CD8-positive, alpha-beta memory T cell (primary cell): ENCODE measurements around the gene MDH2. TPM values are rescaled to one million over a fixed set of nuclear protein-coding genes. Genes with fewer than 3 reads are reported as not detected.
"Not testable (repeated sequence)": the region's sequence is repeated elsewhere in the genome, so short reads cannot be mapped to it uniquely, and the experiment has no call there.

ENCODE experiments used
- CTCF ChIA-PET: fragments of 350-600 bp; sonication (Branson Sonifier 250); formaldehyde crosslinking; loops from one replicate; lab custom pipeline; 2021; ENCODE audit warnings: antibody characterized with exemption; lab: Charles Lee
- POLR2A ChIA-PET: fragments of 350-600 bp; sonication (Branson Sonifier 250); formaldehyde crosslinking; loops from one replicate; lab custom pipeline; 2021; ENCODE audit warnings: antibody characterized with exemption; lab: Charles Lee
- DNase-seq, 5 donors: peaks; one replicate each; pipeline versions ENCODE4 v3.0.0 to v3.0.0-alpha.2; 2020 to 2022; ENCODE audit warnings: mixed read lengths in 1 of 5
- H3K27ac ChIP-seq: one replicate; pipeline ENCODE4 v1.7.0; 2013; ENCODE audit warnings: low read depth, mild to moderate bottlenecking, low read length, moderate library complexity
- H3K27me3 ChIP-seq: 2 replicates; pipeline ENCODE4 v1.7.0; 2013; ENCODE audit warnings: low read length, mild to moderate bottlenecking; ENCODE audit not compliant: insufficient read depth, poor library complexity, severe bottlenecking
- H3K36me3 ChIP-seq: 2 replicates; pipeline ENCODE4 v1.7.0; 2013; ENCODE audit warnings: mild to moderate bottlenecking, low read length, moderate library complexity; ENCODE audit not compliant: insufficient read depth
- H3K4me1 ChIP-seq: 2 replicates; pipeline ENCODE4 v1.7.0; 2013; ENCODE audit warnings: mild to moderate bottlenecking, low read length, moderate library complexity; ENCODE audit not compliant: insufficient read depth
- H3K4me3 ChIP-seq: 2 replicates; pipeline ENCODE4 v1.7.0; 2013; ENCODE audit warnings: mild to moderate bottlenecking, low read length
- H3K9me3 ChIP-seq: 2 replicates; pipeline ENCODE4 v1.7.0; 2013; ENCODE audit warnings: mild to moderate bottlenecking, low read length
- H3K27ac Mint-ChIP-seq, 8 donors: one replicate each; pipeline ENCODE4 v1.8.0; 2020 to 2021; ENCODE audit warnings: mixed read lengths in 8 of 8, mild to moderate bottlenecking in 6 of 8, inconsistent platforms in 3 of 8, moderate library complexity in 3 of 8
- H3K27me3 Mint-ChIP-seq, 2 donors: one replicate each; pipeline ENCODE4 v1.8.0; 2020 to 2021; ENCODE audit warnings: mixed read lengths in 2 of 2, mild to moderate bottlenecking in 1 of 2, moderate library complexity in 1 of 2
- H3K36me3 Mint-ChIP-seq, 3 donors: one replicate each; pipeline ENCODE4 v1.8.0; 2020 to 2021; ENCODE audit warnings: mixed read lengths in 3 of 3, inconsistent platforms in 1 of 3, mild to moderate bottlenecking in 1 of 3
- H3K4me1 Mint-ChIP-seq, 3 donors: one replicate each; pipeline ENCODE4 v1.8.0; 2020 to 2021; ENCODE audit warnings: mixed read lengths in 3 of 3, inconsistent platforms in 1 of 3, mild to moderate bottlenecking in 1 of 3
- H3K4me3 Mint-ChIP-seq, 7 donors: one replicate each; pipeline ENCODE4 v1.8.0; 2020 to 2021; ENCODE audit warnings: mixed read lengths in 7 of 7, mild to moderate bottlenecking in 6 of 7, moderate library complexity in 4 of 7, inconsistent platforms in 2 of 7
- H3K9me3 Mint-ChIP-seq, 5 donors: one replicate each; pipeline ENCODE4 v1.8.0; 2020 to 2022; ENCODE audit warnings: mixed read lengths in 5 of 5, mild to moderate bottlenecking in 3 of 5, moderate library complexity in 2 of 5, inconsistent platforms in 1 of 5
- polyA plus RNA-seq: library from polyadenylated mRNA; unstranded; fragments of 300-500 nt; fragmentation: Illumina TruSeq; gene quantifications from one replicate; pipeline ENCODE4 v1.2.3, GENCODE V29; 2021
- total RNA-seq, 2 experiments: library from RNA; stranded (reverse); gene quantifications; one replicate each; pipeline ENCODE4 v1.2.3, GENCODE V29; 2021

MDH2 gene
- total and polyA plus RNA-seq, 3 experiments from 2014 or later, result 171 to 282 (median 272) TPM

DNA sequence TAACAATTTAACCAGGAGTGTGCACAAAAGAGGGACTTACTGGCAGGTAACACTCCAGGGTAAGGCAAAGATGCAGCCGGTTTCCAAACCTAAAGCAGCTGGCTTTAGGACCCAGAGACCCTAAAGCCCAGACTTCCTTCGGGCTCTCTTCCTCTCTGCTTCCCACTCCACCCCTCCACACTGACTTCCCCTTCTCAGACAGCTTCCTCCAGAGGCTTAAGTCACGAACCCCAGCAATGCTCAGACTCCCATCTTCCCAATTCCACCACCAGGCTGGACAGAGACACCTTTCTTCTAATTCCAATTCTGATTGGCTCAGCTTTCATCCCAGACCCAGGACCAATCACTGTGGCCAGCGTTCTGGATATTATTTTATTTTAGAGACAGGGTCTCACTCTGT, 24.9 kb upstream of the MDH2 start:
- no peaks in the 10 kb centered on the region for H3K27me3 Mint-ChIP-seq
- H3K9me3 Mint-ChIP-seq, result no peaks in the 10 kb centered on the region
- peaks cover 9 to 53% (median 17%) of the 10 kb centered on the region in 3 donors for H3K36me3 Mint-ChIP-seq
- peaks cover 7 to 18% (median 12%) of the 10 kb centered on the region in 3 donors for H3K4me1 Mint-ChIP-seq
- POLR2A ChIA-PET, result no interaction called here
- Histone ChIP-seq H3K9me3 (no peaks in the 10 kb centered on the region), H3K27ac (peak overlapping the region; percentile 36), H3K4me1 (peaks cover 9% of the 10 kb centered on the region), H3K4me3 (no peak overlapping the region), H3K36me3 (peaks cover 5% of the 10 kb centered on the region), H3K27me3 (no peaks in the 10 kb centered on the region)
- peak overlapping the region in 1 of 8 donors; percentile 70 for H3K27ac Mint-ChIP-seq
- DNase-seq, result no peak
- CTCF ChIA-PET, result interaction anchor here (0.8 kb wide), 1 partner anchor 11 kb away, joined by 3 read pairs; no protein-coding TSS in a partner anchor
- H3K4me3 Mint-ChIP-seq, result no peak overlapping the region

DNA sequence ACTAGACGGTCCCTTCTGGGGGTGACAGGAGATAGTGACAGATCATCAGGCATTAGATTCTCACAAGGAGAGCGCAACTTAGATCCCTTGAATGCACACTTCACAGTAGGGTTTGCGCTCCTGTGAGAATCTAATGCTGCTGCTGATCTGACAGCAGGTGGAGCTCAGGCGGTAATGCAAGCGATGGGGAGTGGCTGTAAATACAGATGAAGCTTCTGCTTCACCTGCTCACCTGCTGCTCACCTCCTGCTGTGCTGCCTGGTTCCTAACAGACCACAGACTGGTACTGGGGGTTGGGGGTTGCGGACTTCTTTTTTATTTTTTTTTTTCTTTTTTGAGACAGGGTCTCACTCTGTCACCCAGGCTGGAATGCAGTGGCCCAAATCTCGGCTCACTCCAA, 18.2 kb upstream of the MDH2 start:
- DNase-seq, H3K9me3 ChIP-seq, H3K4me1 ChIP-seq, H3K27me3 ChIP-seq, H3K4me1 Mint-ChIP-seq, H3K4me3 ChIP-seq, H3K27ac ChIP-seq, H3K36me3 ChIP-seq, H3K27me3 Mint-ChIP-seq, H3K4me3 Mint-ChIP-seq, H3K27ac Mint-ChIP-seq, H3K9me3 Mint-ChIP-seq, POLR2A ChIA-PET: not testable (repeated sequence)
- peaks cover 0 to 22% (median 8%) of the 10 kb centered on the region in 3 donors for H3K36me3 Mint-ChIP-seq
- CTCF ChIA-PET, result interaction anchor here (0.8 kb wide), 1 partner anchor 9 kb away, joined by 3 read pairs; no protein-coding TSS in a partner anchor

DNA sequence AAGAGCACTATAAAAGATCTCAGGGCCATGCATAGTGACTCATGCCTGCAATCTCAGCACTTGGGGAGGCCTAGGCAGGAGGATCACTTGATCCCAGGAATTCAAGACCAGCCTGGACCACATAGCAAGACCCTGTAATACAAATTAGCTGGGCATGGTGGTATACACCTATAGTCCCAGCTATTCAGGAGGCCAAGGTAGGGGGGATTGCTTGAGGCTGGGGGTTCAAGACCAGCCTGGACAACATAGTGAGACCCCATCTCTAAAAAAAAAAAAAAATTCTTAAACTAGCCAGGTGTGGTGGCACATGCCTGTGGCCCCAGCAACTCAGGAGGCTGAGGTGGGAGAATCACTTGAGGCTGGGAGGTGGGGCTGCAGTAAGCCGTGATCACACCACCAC, 15.9 kb upstream of the MDH2 start:
- Mint-ChIP-seq H3K27ac (no peak overlapping the region), H3K9me3 (no peaks in the 10 kb centered on the region), H3K4me1 (peaks cover 0 to 6% (median 6%) of the 10 kb centered on the region in 3 donors), H3K4me3 (no peak overlapping the region), H3K36me3 (peaks cover 0 to 14% (median 3%) of the 10 kb centered on the region in 3 donors), H3K27me3 (no peaks in the 10 kb centered on the region)
- DNase-seq, result no peak
- no peaks in the 10 kb centered on the region for H3K9me3 ChIP-seq
- H3K27me3 ChIP-seq, result no peaks in the 10 kb centered on the region
- peaks cover 3% of the 10 kb centered on the region for H3K36me3 ChIP-seq
- ChIA-PET POLR2A (interaction anchor here (0.7 kb wide), 1 partner anchor 16 kb away, joined by 8 read pairs; no protein-coding TSS in a partner anchor), CTCF (no interaction called here)
- no peak overlapping the region for H3K4me3 ChIP-seq
- H3K27ac ChIP-seq, result no peak overlapping the region
- no peaks in the 10 kb centered on the region for H3K4me1 ChIP-seq

DNA sequence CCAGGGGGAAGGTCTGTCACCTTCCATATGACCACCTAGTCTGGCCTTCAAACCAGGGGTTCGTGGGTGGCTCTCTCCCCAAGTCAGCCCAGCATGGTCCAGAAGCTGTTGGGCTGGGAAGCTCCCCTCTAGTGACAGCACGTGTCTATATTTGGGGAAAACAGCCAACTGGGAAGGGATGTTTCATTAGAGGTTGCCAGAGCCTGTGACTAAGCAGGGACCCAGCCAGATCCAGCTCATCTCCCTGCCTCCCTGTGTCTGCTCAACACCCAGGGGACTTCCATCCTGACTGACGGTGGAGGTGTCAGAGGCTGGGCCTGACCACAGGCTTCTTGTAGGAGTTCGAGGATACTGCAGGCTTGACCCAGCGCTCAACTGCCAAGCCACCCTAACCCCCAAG, 10.6 kb upstream of the MDH2 start:
- Mint-ChIP-seq H3K27ac (no peak overlapping the region), H3K36me3 (peaks cover 0 to 16% (median 3%) of the 10 kb centered on the region in 3 donors), H3K4me3 (no peak overlapping the region), H3K27me3 (no peaks in the 10 kb centered on the region), H3K4me1 (peaks cover 6 to 15% (median 10%) of the 10 kb centered on the region in 3 donors), H3K9me3 (no peaks in the 10 kb centered on the region)
- ChIA-PET POLR2A (no interaction called here), CTCF (no interaction called here)
- no peaks in the 10 kb centered on the region for H3K27me3 ChIP-seq
- no peak overlapping the region for H3K4me3 ChIP-seq
- H3K27ac ChIP-seq, result no peak overlapping the region
- DNase-seq, result no peak
- no peaks in the 10 kb centered on the region for H3K36me3 ChIP-seq
- H3K9me3 ChIP-seq, result no peaks in the 10 kb centered on the region
- H3K4me1 ChIP-seq, result no peaks in the 10 kb centered on the region

DNA sequence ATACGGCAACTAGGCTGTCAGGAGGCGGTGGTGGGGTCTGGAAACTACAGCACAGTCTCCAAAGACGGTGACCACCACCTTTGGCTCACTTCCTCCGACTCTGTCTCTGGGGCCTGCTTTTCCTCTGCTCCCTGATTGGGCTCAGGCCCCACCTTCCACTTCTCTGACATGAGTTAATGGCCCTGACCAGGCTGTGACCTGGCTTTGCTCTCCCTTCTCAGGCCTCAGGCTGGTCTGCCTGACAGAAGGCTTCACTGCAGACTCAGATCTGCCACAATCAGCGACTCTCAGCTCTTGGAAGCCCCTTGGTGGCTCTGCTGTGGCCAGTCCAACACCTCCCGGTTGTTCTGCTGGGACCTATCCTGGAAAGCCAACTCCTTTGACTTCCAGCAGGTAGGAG, 7.8 kb upstream of the MDH2 start:
- Mint-ChIP-seq H3K4me3 (no peak overlapping the region), H3K27ac (peak overlapping the region in 1 of 8 donors; percentile 60), H3K9me3 (no peaks in the 10 kb centered on the region), H3K27me3 (no peaks in the 10 kb centered on the region), H3K36me3 (peaks cover 0 to 22% (median 2%) of the 10 kb centered on the region in 3 donors), H3K4me1 (peaks cover 10 to 31% (median 27%) of the 10 kb centered on the region in 3 donors)
- POLR2A ChIA-PET, result no interaction called here
- Histone ChIP-seq H3K27me3 (no peaks in the 10 kb centered on the region), H3K4me3 (no peak overlapping the region), H3K36me3 (no peaks in the 10 kb centered on the region), H3K9me3 (no peaks in the 10 kb centered on the region), H3K27ac (no peak overlapping the region), H3K4me1 (no peaks in the 10 kb centered on the region)
- DNase-seq, result no peak
- CTCF ChIA-PET, result no interaction called here

DNA sequence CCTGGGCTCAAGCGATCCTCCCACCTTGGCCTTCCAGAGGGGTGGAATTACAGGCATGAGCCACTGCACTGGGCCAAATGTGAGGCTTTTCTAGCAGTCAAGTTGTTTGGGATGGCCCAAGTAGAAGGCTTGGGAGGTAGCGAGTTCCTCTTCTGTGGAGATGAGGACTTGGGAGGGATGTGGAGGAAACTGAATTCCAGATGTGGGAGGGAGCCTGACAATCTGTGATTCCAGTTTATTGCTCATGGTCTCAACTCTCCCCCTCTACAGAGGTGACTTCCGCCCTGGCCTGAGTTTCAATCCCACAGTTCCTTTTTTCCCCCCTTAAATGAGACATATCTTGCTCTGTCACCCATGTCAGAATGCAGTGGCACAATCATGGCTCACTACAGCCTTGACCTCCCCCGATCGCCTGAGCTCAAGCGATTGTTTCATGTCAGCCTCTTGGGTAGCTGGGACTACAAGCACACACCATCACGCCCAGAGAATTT, 3.5 kb upstream of the MDH2 start:
- H3K27me3 ChIP-seq, result no peaks in the 10 kb centered on the region
- CTCF ChIA-PET, result no interaction called here
- POLR2A ChIA-PET, result no interaction called here

DNA sequence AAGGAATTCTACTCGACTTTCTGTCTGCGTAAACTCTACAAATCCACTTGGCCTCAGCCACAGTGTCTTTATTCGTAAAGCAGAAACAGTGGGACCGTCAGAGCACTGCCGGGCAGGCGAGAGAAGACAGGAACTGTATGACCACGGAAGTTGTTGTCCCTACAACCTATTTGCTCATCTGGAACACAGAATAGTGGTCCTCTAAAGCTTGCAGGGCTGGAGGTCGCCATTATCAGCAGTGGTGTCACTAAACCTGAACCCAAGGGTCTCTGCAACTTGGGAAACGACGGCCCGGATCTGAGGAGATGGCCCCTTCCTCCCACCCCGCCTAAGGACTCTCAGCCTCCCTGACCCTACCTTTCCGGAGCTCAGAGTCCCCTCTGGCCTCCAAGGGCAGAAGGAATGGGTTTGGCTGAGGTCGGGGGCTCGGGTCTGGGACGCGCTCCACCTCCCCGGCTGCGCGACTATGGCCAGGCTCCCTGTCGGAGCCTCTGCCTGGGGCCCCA, 548 bp upstream of the MDH2 start:
- Histone ChIP-seq H3K36me3 (no peaks in the 10 kb centered on the region), H3K4me3 (peak overlapping the region; percentile 100), H3K27ac (peak overlapping the region; percentile 98), H3K9me3 (no peaks in the 10 kb centered on the region), H3K4me1 (peaks cover 20% of the 10 kb centered on the region), H3K27me3 (no peaks in the 10 kb centered on the region)
- Mint-ChIP-seq H3K4me3 (peak overlapping the region; percentile 95 to 100 (median 99)), H3K9me3 (no peaks in the 10 kb centered on the region), H3K4me1 (peaks cover 50 to 75% (median 59%) of the 10 kb centered on the region in 3 donors), H3K36me3 (peaks cover 0 to 37% (median 9%) of the 10 kb centered on the region in 3 donors), H3K27me3 (no peaks in the 10 kb centered on the region), H3K27ac (peak overlapping the region; percentile 86 to 99 (median 98))
- ChIA-PET CTCF (no interaction called here), POLR2A (interaction anchor here (0.5 to 1.3 kb wide), 7 partner anchors 8 to 311 kb away, joined by 3 to 8 read pairs (median 3); partner anchors contain the start of gene YWHAG)
- no peak for DNase-seq

More for the DNA sequence above, 3.5 kb upstream of the MDH2 start:
- no peak for DNase-seq
- Mint-ChIP-seq H3K27ac (no peak overlapping the region), H3K36me3 (peaks cover 0 to 34% (median 4%) of the 10 kb centered on the region in 3 donors), H3K4me3 (peak overlapping the region in 4 of 7 donors; percentile 19 to 71 (median 51)), H3K4me1 (peaks cover 28 to 59% (median 44%) of the 10 kb centered on the region in 3 donors), H3K27me3 (no peaks in the 10 kb centered on the region), H3K9me3 (no peaks in the 10 kb centered on the region)
- Histone ChIP-seq H3K4me3 (no peak overlapping the region), H3K27ac (no peak overlapping the region), H3K36me3 (no peaks in the 10 kb centered on the region), H3K4me1 (peaks cover 10% of the 10 kb centered on the region), H3K9me3 (no peaks in the 10 kb centered on the region)

DNA sequence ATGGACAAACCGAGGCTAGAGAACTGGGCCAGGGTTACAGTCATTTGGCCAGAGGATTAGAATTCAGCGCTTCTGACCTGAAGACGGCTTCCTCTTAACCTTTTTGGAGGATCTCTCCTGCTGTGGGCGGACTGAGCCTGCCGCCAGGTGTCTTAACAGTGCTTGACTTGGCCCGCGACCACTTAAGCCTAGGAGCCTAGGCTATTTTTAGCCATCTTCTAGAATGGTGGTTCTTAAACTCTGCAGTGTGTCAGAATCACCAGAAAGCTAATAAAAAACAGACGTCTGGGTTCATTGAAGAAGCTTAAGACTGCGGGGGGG, 722 bp downstream of the MDH2 start:
- Mint-ChIP-seq H3K36me3 (peaks cover 0 to 48% (median 9%) of the 10 kb centered on the region in 3 donors), H3K27me3 (no peaks in the 10 kb centered on the region), H3K4me3 (peak overlapping the region; percentile 95 to 100 (median 99)), H3K9me3 (no peaks in the 10 kb centered on the region), H3K4me1 (peaks cover 49 to 77% (median 56%) of the 10 kb centered on the region in 3 donors), H3K27ac (peak overlapping the region; percentile 82 to 98 (median 94))
- CTCF ChIA-PET, result interaction anchor here (0.9 to 1.3 kb wide), 2 partner anchors 15 to 30 kb away, joined by 3 to 4 read pairs; no protein-coding TSS in a partner anchor
- peaks cover 20% of the 10 kb centered on the region for H3K4me1 ChIP-seq
- no peaks in the 10 kb centered on the region for H3K36me3 ChIP-seq
- POLR2A ChIA-PET, result interaction anchor here (0.6 kb wide), 1 partner anchor 1440 kb away, joined by 4 read pairs; no protein-coding TSS in a partner anchor
- H3K27ac ChIP-seq, result peak overlapping the region; percentile 98
- no peak for DNase-seq
- H3K9me3 ChIP-seq, result no peaks in the 10 kb centered on the region
- no peaks in the 10 kb centered on the region for H3K27me3 ChIP-seq
- peak overlapping the region; percentile 100 for H3K4me3 ChIP-seq
